Inferior parietal cortex (tissue), 1 donor: ENCODE results near the gene BTBD9.

Source experiments
- DNase-seq: peaks from one replicate; pipeline ENCODE4 v3.0.0-alpha.2; 2016; ENCODE audit errors: extremely low spot score

Gene BTBD9

DNA sequence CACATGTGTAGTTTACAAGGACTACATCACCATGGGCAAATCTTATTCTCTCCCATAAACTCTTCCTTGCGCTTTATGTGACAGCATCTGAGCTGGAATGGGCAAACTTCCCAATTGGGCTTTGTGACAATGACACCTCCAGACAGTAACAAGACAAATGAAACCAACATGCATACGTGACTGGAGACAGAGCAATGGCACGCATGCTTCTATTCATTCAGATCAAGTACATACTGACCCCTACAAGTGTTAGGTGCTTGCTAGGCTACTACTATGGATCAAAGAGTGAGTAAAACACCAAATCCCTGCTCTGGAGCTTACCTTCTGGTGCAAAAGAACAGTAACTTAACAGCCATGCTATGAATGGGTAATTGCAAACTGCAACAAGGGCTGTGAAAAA, 394.9 kb downstream of the BTBD9 start:
- no peak for DNase-seq

DNA sequence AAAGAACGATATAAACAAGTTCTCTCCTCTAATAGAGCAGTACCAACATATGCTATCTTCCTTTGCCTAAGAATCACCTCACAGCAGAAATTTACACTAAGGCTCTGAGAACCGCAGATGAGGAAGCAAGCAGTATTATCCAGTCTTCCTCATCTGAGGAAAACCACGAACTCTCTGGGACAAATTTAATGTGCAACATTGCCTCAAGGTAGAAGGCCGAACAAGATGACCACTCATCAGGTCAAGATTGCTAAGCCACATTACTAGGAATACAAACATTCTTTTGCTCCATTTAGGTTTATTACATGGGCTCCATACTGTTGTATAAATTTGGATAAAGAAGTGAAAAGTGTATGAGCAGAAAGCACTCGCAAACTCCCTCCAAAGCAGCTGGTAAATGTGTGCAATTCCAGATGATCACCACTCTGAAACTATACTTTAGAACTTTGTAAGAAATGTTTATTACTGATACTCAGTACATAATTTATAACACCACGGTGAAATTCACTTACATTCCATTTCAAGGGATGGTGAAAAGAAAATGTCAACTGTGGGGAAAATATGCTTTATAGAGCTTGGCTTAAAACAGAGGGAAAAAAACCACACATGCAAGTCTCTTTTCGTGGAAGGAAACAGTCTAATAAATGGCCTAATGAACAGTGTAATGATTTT, 398.4 kb downstream of the BTBD9 start:
- DNase-seq, result no peak

DNA sequence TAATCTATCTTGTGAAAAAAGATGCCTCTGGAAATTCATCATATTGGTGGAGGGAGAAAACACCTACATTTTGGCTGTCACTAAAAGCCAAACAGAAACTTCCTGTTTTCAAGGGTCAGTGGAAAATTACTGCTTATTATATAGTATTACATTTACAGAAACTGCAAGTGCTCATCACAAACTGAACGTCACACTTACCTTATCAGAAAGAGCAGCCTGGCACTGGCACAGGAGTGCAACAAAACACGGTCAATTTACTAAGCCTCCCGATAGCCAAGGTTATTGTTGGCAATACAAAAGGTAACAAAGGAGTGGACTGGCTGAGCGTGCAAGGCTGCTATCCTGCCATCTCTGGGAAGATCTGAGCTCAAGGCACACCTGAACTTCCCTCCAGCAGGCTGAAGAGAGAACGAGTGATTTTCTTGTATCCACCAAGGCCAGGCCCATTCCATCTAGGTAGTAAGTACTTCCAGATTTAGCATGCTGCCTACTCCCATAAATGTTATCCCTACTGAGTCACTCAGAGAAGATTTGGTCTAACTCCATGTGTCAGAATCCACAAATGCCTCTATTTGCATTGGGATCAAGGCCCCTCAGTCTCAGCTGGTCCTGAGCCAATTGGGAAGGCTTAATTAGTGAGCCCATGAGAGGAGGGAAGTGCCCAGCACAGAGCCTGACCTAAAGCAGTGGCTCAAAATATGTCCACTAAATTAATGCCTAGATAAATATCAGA, 399.8 kb downstream of the BTBD9 start:
- DNase-seq, result no peak

DNA sequence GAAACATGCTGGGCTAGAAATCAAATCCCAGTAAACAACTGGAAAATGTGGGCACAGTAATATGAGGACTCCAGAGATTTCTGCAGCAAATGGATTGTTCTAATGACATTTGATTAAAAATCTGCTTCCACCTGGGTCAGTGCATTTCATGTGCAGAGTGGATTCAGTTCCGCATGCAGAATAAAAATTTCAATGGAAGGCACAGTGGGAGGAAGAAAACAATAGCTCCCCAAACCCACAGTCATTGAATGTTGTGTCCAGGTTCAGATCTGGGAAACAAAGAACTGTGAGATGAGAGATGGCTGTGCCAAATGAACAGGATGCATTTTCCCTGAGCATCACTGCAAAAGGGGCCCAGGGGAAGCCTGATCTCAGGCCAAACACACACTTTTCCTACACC, 403.1 kb downstream of the BTBD9 start:
- no peak for DNase-seq

DNA sequence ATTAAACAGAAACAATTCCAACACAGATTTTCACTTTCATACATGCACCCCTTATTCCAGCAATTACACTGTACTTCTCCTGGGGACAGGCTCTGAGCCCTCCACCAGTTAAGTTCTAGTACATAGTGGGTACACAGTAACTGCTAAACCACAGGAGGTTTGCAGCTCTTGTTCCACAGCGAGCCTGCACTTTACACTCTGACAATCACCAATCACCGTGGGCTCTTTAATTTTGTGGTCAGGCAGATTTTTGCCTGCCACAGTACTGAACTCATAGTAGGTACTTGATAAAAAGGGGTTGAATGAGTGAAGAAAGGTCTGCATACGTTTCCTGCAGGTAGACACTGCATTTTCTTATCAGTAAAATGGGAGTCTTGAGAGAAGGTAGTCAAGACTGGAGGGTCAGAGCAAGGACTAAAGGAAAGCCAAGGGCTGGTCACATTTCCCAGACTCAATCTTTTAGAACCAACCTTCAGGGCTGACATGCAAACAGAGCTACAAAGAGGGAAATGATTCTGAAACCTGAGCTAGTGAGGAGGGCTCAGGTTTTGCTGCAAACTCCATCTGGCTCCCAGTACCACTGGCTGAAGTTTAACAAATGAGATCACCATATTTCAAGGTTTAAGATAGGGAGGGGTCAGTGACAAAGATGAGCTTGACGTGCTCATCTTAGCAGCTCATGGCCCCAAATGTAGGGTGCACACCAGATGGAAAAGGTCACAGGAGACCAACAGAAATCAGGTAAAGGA, 404.6 kb downstream of the BTBD9 start:
- no peak for DNase-seq

DNA sequence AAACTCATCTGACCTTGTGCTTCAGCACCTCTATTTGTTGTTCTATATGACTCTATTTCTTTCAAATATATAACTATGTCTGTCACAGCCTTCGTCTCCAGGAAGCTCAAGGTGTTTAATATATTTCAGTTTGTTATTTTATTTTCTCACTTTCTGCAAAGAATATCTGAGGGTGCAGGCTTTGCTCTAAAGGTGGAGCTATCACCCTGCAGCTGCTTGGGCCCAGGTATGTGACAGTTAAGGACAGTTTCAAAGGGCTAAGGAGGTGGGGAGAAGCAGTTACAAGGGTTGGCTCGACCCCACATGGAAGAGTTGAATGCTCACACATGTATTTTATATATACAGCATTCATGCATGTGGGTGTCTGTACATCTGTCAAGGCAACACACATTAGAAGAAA, 405.6 kb downstream of the BTBD9 start:
- no peak for DNase-seq

DNA sequence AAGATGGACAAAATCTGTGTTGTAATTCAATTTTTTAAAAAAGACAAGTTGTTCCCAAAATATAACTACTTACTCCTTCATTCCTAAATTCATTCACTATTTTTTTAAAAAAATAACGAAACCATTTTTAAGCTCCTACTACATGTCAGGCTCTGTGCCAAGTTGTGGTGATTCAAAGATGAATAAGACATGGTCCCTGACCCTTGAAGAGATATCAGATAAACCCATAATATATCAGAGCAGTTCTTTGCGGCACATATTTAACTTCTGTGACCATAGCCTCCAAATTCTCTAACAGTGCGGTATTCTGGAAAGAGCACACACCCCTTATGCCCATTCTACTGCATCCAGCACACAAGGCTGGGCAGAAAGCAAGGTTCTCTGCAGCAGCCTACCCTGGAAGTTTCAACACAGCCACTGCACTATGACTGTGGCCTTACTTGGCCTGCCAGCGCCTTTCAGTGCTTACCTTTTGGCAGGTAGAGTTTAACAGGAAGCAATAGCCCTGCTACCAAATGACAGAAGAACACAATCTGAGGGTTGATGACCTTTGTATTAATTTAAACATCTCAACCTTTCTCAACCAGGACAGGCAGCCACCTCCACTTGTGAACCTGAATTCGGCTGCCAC, 406.5 kb downstream of the BTBD9 start:
- no peak for DNase-seq

DNA sequence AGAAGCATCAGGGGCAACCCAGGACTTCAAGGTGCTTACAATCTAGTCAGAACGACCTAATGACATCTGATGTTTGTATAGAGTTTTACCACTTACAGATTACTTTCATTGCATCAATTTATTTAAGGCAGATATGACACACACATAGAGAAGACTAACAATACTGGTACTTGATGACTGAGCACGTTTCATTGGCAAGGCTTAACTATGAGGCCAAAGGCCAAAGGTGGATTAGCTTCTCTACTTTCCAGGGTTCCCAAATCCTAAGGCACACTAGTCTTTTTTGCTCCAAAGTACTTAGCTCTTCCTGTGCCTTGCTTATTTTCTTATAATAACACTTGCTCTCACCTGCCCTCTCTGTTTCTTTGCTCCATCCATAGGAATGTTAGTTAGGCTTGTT, 414.0 kb downstream of the BTBD9 start:
- DNase-seq, result no peak

DNA sequence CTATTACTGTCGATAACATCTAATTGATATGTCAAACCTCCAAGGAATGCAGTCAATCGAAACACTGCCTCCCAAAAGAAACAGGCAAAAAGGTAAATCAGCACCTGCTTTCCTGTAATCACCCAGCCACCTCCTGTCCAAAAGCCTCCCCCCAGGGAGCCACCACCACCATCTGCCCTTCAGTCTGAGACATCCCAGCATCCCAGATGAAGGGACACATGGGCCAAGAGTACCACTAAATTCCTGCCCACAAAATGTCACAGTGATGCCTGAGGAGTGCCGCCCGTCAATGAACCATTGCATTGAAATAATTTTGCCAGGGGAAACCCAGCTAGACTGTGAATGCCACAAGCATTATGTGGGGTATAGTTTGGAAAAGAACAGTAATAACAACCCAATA, 418.5 kb downstream of the BTBD9 start:
- no peak for DNase-seq

DNA sequence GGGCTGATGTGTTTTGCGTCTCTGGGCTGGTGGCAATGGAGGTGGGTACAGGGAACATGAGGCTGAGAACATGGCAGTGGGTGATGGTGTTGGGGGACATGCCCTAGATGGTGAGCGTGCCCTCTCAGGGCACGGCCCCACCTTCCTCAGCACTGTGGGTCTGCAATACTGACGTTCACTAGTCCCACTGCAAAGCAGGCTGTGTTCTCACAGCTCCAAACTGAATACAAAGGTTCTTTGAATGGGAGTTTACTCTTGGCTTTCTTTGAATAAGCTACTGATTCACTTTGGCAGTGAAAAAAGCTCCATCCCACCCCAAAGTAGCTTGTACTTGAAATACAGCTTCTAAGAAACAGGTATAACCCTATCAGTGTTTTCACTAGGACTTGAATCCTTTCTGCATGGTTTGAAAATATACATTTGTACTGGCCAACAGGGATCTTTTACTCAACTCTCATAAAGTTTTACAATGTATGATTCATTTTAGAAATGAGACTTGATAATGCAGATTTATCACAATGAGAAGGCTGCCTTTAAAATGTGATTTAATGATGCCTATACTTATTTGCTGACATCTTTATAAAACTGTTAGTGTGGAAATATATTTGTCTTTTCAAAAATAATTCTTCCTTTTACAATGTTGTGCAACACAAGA, 419.5 kb downstream of the BTBD9 start:
- DNase-seq, result peak; percentile 70

DNA sequence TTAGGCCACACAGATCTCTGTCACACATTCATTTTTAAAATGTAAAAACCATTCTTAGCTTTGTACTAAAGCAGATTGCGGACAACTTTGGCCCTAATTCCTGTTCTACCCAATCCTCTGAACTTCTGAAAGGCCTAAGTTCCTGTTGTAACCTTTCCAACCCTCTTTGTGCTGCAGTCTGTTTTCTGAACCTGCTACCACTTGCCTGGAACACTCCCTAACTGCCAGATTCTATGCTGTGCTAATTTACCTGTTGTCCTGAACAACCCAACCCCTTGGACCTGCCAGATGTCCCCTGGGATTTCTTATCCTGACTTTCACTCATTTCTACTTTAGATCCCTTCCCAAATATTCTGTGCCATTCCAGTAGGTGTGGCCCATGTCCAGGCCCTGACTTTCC, 421.5 kb downstream of the BTBD9 start:
- no peak for DNase-seq

DNA sequence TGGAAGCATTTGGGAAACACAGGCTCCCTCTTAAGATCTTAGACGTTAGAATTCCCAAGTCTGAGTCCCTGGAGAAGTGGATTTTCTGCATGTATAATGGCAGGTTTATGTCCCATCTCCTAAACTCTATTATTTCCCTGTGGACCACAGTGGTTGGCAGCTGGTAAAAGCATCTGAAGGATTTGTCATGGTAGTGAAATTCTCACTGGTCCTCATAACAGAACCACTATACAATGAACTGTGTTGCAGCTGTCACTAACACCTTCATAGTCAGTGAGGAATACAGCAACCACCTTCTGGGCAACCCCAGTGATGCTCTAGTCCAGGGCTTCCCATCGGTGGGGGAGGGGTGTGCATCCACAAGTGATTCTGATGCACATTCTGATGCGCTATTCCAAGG, 423.3 kb downstream of the BTBD9 start:
- no peak for DNase-seq

DNA sequence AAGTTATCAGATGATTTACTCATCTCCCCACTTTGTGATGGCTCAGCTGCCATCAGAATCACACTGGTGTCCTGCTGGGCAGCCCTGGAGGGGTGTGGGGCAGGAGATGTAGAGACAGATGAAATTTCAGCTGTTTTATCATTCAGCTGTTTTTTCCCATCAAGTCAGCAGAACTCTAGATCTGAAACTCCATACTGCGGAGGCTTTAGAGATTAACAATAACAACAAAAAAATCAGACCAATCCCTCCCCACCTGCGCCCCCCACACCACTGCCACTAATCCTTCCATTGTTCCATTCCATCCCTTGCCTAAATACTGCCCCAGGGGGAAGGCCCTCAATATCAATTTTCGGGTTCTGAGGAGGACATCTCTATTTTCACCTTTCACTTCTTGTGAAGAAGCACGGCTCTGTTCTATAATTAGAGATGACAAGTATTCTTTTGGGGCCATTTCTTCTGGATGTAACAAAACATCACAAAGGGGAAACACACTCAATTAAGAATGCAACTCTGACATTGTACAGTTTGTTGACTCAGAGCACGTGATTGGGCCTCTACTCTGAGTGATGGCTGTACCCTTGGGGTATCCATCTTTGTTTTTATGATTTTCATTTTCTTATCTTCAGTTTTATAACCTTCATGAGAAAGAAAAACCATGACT, 423.9 kb downstream of the BTBD9 start:
- no peak for DNase-seq

DNA sequence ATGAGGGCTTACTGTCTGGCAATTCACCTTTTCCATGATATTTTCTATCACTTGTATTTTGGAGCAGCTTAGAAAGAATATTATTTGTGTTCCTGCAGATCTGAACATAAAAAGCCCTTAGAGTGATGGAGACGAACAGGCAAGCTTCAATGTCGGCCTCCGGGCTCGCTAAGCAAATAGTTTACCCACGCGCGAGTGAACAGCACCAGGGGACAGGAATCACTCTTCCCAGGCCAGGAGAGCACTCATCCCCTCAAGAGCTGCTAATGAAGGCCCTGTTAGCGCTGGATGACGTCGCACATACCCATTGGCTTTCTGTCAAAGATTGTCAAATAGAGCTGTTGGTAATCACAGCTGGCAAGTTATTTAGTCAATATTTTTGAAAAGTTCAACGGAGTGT, 424.5 kb downstream of the BTBD9 start:
- no peak for DNase-seq

DNA sequence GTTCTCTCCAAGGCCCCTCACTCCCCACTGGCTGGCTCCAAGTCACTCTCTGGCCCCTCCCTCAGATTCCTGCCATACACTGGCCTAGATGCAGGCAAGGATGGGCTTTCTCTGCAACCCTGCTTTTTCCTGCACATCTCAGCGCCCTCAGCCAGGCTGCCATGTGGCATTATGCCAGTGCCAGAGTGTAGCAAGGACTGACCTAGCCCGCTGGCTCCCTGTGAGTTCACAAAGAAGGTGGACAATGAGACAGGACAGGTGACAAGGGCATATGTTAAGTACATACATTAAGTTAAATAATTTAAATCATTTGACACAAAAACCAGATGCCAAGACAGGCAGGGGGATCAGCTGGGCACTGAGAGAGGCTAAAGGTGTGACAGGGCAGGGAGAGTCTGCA, 425.6 kb downstream of the BTBD9 start:
- DNase-seq, result no peak

DNA sequence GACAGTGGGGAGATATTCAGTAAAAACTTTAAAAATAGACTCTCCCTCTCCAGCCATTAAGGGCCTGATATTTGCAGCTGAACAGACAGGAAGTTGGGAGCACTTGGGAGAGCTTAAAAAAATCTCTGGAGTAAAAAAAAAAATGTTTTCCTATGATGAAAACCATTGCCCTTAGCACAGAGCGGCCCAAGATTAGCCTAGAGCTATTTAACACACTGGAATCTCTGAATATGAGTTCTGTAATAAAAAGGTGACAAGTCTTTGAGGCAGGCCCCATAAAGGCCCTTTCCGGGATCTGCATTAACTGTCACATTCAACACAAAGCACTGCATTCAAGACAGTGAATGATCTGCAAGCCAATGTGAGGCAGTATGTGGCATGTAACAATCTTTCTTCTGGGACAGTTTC, 426.5 kb downstream of the BTBD9 start:
- no peak for DNase-seq

DNA sequence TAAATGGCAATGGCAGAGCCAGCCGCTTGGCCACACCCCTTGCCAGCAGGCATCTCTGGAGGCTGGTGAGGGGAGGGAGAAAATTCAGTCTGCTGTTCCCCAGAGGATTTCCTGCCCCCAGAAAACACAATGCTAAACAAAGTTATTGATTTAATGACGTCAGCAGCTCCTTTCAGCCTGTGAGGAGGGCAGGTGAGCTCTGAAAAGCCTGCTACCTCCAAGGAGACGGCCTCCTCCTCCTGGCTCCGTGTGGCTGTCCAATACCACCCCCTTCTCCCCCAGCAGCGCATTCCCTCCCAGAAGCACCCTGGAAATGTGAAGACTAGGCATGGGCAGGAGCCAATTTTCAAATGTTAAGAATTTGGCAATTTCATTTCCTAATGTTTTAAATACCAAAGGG, 427.1 kb downstream of the BTBD9 start:
- DNase-seq, result no peak

DNA sequence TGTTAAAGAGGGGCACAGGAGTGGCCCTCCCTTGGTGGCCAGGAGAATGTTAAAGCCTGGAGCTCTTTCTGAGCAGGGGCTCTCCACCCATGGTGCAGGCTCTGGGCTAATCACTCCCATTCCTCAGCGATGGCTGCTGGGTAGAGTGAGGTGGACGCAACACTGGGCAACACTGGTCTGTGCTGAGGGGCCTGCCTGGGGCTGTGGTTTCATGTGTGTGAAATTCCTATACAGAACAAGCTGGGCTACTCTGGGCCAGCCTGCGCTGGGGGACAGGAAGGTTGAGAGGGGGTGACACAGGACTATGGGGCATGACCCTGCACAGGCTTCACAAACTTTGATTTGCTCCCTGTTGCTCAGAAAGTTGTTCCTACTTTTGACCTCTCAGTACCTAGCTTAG, 427.6 kb downstream of the BTBD9 start:
- DNase-seq, result no peak

DNA sequence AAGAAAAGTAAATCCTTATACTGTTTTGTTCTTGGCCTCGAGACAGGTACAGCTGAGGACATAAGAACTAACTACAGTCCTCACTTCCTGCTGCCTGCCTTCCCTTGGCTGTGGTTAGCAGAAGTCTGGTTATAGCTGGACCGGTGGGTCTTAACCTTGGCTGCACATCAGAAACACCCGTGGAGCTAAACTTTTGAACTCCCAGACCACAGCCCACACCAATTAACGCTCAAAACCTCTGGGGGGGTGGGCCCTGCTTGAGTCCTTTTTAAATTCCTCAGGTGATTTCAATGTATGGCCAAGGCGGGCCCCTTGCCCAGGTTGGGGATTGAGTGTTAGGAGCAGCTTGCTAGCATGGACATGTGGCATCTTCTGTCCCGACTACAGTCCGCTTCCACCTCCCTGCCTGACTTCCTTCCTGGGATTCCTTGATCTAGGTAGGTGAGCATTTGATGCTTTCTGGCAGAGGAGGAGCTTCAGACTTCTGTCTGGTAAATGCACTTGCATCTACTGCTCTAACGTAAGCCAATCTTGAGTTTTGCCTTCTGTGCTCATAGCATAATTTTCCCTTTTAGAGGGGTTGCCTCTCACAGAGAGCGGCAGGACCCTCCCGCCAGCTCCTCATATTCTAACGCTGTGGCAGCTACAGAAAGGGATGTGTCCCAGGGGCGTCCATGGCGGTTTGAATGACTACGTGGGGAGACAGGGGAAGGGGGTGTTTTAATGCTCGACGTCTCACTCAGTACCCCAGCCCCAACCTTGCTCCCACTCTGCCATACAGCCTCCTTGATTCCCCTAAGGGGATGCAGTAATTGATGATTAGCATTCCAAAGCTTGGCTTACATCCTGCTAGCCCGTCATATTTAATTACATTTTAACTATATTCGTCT, 430.1 kb downstream of the BTBD9 start:
- DNase-seq, result no peak

DNA sequence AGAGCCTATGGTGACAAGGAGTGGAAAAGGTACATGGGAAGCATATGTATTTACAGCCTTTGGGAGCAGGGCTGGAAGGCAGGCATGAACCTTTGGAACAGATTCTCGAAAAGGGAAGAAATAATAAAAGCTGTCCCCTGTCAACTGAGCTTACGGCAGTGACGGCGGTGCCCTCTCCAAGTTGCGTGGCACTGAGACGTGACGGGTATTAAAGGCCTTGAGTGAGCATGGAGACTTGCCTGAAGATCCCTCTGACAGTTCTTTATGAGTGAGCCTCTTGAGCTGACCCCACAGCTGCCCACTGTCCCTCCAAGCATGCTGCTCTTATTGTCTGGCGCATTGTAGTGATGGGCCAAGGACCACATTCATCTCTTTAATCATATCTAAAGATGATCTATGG, 431.7 kb downstream of the BTBD9 start:
- DNase-seq, result no peak
